Cerebellar cortex (tissue), 1 donor: ENCODE data around the gene UCHL5.

Experiments used
- DNase-seq: peaks from one replicate; pipeline ENCODE4 v3.0.0-alpha.2; 2015; ENCODE audit warnings: low spot score

UCHL5 gene

GRCh38 chr1:192967211-192967877 is 91.8 kb downstream of the UCHL5 start:
- no peak for DNase-seq

- no peak for DNase-seq
Measured at GRCh38 chr1:192966073-192966472, 93.1 kb downstream of the UCHL5 start.

- no peak for DNase-seq
Measured at GRCh38 chr1:192962901-192963300, 96.3 kb downstream of the UCHL5 start.
